Left ventricle myocardium inferior (tissue), 1 donor: ENCODE measurements around the gene C2CD4D. TPM values are rescaled to one million over a fixed set of nuclear protein-coding genes. Genes with fewer than 3 reads are reported as not detected.
"Not testable (repeated sequence)": the region's sequence is repeated elsewhere in the genome, so short reads cannot be mapped to it uniquely, and the experiment has no call there.

Experiments used
- DNase-seq: peaks from one replicate; pipeline ENCODE4 v3.0.0-alpha.2; 2020
- H3K27ac ChIP-seq: fragments of 200-600 bp; replicated peaks from 2 replicates; pipeline ENCODE4 v1.8.0; 2021
- H3K27me3 ChIP-seq: fragments of 200-600 bp; 2 replicates; pipeline ENCODE4 v1.8.0; 2021; ENCODE audit warnings: low read depth
- H3K36me3 ChIP-seq: fragments of 200-600 bp; 2 replicates; pipeline ENCODE4 v1.8.0; 2021
- H3K4me1 ChIP-seq: fragments of 200-600 bp; 2 replicates; pipeline ENCODE4 v1.8.0; 2021
- H3K4me3 ChIP-seq: fragments of 200-600 bp; 2 replicates; pipeline ENCODE4 v1.8.0; 2021; ENCODE audit warnings: mild to moderate bottlenecking, moderate library complexity
- H3K9me3 ChIP-seq: fragments of 200-600 bp; replicated peaks from 2 replicates; pipeline ENCODE4 v1.8.0; 2021
- CTCF ChIP-seq: fragments of 200-600 bp; IDR thresholded peaks from 2 replicates; pipeline ENCODE4 v1.8.0; 2021; ENCODE audit warnings: antibody characterized with exemption, mild to moderate bottlenecking, borderline replicate concordance
- intact Hi-C: fragments of 100-400 bp; cut with micrococcal nuclease; formaldehyde crosslinking; loops from one replicate; pipeline ENCODE4 v1.11.0; 2022
- long read RNA-seq: library from polyadenylated mRNA; unstranded; transcript quantifications from one replicate; pipeline ENCODE4 v2.0.0, GENCODE V29; 2021
- total RNA-seq: library from RNA; stranded (reverse); fragmentation: NEBNext Ultra II Directional; extraction: Animal tissue kit (Norgen Biotek cat#: 25700); gene quantifications from one replicate; pipeline ENCODE4 v1.2.1, GENCODE V29; 2021
- donor health status: DM: no; HTN: yes; CAD: no; lungs with severe emphysema.

C2CD4D gene
- total RNA-seq = not detected
- long read RNA-seq, partial matches to known transcripts = 0 of 1 reads
- long read RNA-seq, other reads (novel, unspliced or antisense) = 1 of 1 reads

DNA sequence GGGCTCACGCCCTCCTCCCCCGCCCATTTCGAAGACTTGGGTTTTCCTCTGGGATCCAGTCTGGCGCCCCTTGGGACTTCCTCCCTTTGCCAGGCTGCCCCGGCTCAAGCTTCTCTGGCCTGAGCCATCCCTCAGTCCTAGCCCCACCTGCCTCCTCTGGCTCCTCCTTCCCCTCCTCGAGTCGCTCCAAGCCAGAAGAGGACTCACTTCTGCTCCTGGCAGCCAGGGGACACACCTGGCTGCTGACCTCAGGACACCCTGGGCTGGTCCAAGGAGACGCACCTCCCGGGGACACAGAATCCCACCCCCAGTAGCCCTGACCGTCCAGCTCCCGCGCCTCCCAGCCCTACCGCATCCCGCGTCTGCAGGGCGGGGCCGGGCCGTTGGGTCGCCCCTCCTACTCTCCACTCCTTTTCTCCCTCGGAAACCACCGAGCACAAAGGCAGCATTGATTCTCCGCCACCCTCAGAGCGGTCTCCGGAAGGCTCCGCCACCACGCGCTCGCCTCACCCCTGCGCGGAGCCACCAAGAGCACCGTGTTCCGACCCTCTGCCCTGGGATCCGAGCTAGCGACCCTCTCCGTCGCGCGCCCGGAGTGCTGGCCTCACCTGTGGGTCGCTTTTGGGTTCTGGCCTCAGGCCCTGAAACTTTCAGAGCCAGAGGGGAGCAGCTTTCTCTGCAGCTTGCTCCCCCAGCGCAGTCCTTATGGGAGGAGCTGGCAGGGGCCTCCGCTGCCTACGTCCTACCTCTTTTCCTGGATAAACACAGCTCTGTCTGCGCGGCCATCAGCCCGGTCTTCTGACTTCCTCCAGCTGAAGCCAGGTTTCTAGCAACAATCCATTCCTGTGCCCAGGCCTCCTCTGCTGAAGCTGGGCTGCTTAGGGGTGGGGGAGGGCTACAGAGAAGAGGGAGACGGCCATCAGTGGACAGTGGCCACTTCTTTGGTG lies at the start of gene C2CD4D:
C2CD4D (minus strand) TSS at position 364 of the 947 bp plus-strand sequence. CDS start 831 bp downstream, outside the sequence.
- Histone ChIP-seq H3K4me3 (peak within 1 kb of the TSS; percentile 68), H3K27me3 (peaks cover 72% of the 10 kb centered on the region), H3K9me3 (no peaks in the 10 kb centered on the region), H3K36me3 (no peaks in the 10 kb centered on the region), H3K4me1 (peaks cover 28% of the 10 kb centered on the region), H3K27ac (no peak within 1 kb of the TSS)
- TF ChIP-seq CTCF = no peak
- peak; percentile 48 for DNase-seq
- intact Hi-C loops = no loop called here

- DNase-seq = no peak
- H3K27me3 ChIP-seq = no peaks in the 10 kb centered on the region
- no peak overlapping the region for H3K4me3 ChIP-seq
- no peaks in the 10 kb centered on the region for H3K9me3 ChIP-seq
- H3K27ac ChIP-seq = no peak overlapping the region
- H3K36me3 ChIP-seq = peaks cover 49% of the 10 kb centered on the region
- intact Hi-C loops = no loop called here
- peak; percentile 41 for TF ChIP-seq CTCF
- H3K4me1 ChIP-seq = no peaks in the 10 kb centered on the region
These were observed 49.5 kb upstream of the C2CD4D start for GRCh38 chr1:151888972-151889570.

- Histone ChIP-seq H3K9me3 (no peaks in the 10 kb centered on the region), H3K27ac (no peak overlapping the region), H3K4me3 (no peak overlapping the region), H3K36me3 (peaks cover 33% of the 10 kb centered on the region), H3K4me1 (no peaks in the 10 kb centered on the region), H3K27me3 (no peaks in the 10 kb centered on the region)
- TF ChIP-seq CTCF = no peak
- intact Hi-C loops = no loop called here
- DNase-seq = no peak
These were observed 47.4 kb upstream of the C2CD4D start for GRCh38 chr1:151887028-151887427.

GRCh38 chr1:151885479-151885878 lies 45.9 kb upstream of the C2CD4D start:
- no peak overlapping the region for H3K4me3 ChIP-seq
- no peak overlapping the region for H3K27ac ChIP-seq
- H3K4me1 ChIP-seq = no peaks in the 10 kb centered on the region
- no peak for DNase-seq
- peaks cover 27% of the 10 kb centered on the region for H3K36me3 ChIP-seq
- intact Hi-C loops = no loop called here
- no peak for TF ChIP-seq CTCF
- H3K9me3 ChIP-seq = no peaks in the 10 kb centered on the region
- no peaks in the 10 kb centered on the region for H3K27me3 ChIP-seq

- H3K27ac ChIP-seq, H3K4me1 ChIP-seq, intact Hi-C loops, DNase-seq, H3K4me3 ChIP-seq, H3K27me3 ChIP-seq, H3K9me3 ChIP-seq: not testable (repeated sequence)
- H3K36me3 ChIP-seq = peaks cover 26% of the 10 kb centered on the region
These were observed 45.3 kb upstream of the C2CD4D start for GRCh38 chr1:151884879-151885278.

GRCh38 chr1:151884445-151884844 lies 44.8 kb upstream of the C2CD4D start:
- H3K27me3 ChIP-seq, DNase-seq, intact Hi-C loops, H3K9me3 ChIP-seq, H3K4me3 ChIP-seq, H3K27ac ChIP-seq, H3K4me1 ChIP-seq: not testable (repeated sequence)
- H3K36me3 ChIP-seq = peaks cover 22% of the 10 kb centered on the region

GRCh38 chr1:151883898-151884297 lies 44.3 kb upstream of the C2CD4D start:
- H3K36me3 ChIP-seq = peaks cover 22% of the 10 kb centered on the region
- H3K4me3 ChIP-seq, H3K4me1 ChIP-seq, H3K27ac ChIP-seq, H3K9me3 ChIP-seq, intact Hi-C loops, H3K27me3 ChIP-seq, DNase-seq: not testable (repeated sequence)

GRCh38 chr1:151882918-151883317 lies 43.3 kb upstream of the C2CD4D start:
- H3K27ac ChIP-seq, DNase-seq, H3K4me1 ChIP-seq, H3K9me3 ChIP-seq, H3K27me3 ChIP-seq, intact Hi-C loops, H3K4me3 ChIP-seq: not testable (repeated sequence)
- peaks cover 15% of the 10 kb centered on the region for H3K36me3 ChIP-seq
